ENCODE data around the gene PATZ1.

The PATZ1 gene

DNA sequence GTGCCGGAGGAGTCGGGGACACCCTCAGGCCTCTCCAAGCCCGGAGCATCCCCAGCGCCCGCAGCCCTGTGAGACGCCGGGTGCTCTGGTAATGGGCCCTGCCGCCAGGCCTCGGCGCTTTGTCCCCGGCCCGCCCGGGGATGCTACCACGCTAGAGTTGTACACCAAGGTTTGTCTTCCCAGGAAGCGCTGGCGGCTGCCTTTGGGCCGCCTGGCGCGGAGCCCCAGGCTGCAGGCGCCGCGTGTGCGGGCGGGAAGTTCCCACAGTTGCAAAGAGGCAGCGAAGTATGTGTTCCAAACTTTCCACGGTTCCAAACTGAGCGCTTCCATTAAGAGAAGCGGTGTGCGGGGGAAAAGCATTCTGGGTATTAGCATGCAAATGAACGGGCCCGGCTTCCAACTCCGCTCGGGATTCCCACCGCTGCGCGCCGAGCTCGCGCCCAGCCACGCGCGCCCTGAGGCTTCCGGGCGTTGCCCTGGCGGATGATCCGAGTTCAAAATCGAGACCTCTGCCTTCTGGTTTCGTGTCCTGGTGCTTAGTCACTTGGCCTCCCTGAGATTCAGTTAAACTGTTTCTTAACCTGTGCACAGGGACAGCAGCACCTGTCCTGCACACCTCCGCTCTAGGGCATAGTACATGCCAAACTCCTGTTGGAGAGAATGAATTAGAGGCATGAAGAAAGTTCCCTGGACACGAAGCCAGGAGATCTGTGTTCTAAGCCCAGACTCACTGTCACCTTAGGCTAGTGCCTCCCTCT lies 1.3 kb upstream of the PATZ1 start:
- H3K4me3 Mint-ChIP-seq, result peak overlapping the region; percentile 92
- no peaks in the 10 kb centered on the region for H3K9me3 Mint-ChIP-seq
- DNase-seq, result peak; percentile 83
- H3K36me3 Mint-ChIP-seq (ENCODE audit: low read depth), result peaks cover 37% of the 10 kb centered on the region
- H3K27me3 Mint-ChIP-seq, result no peaks in the 10 kb centered on the region
- H3K27ac Mint-ChIP-seq, result peak overlapping the region; percentile 90
- peaks cover 33% of the 10 kb centered on the region for H3K4me1 Mint-ChIP-seq (ENCODE audit: low read depth)

DNA sequence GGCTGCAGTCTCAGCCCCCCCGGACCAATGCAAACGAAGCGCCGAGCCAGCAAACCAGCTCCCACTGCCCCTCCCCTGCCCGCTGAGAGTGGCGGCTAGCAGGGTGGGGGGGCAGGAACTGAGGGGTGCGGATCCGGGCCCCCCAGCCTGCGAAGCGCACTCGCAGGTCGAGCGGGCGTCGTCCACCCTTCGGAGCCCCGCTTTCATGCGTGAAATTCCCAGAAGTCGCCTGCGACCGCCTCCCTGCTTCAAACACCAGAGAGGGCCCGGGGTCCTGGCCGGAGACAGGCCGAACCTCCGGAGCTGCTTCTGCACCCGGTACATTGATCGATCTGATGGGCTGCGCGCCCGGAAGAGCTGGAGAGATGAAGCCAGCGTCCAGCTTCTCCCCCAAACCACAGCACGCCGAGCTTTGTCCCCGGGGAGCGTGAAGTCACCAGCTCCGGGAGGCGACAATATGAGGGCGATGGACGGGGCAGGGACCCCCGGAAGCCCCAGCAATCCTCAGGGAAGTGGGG lies 646 bp upstream of the PATZ1 start:
- Mint-ChIP-seq H3K4me1 (ENCODE audit: low read depth) (peaks cover 39% of the 10 kb centered on the region), H3K36me3 (ENCODE audit: low read depth) (peaks cover 43% of the 10 kb centered on the region), H3K27me3 (no peaks in the 10 kb centered on the region), H3K4me3 (peak overlapping the region; percentile 92), H3K9me3 (no peaks in the 10 kb centered on the region), H3K27ac (peak overlapping the region; percentile 90)
- peak; percentile 74 for DNase-seq

DNA sequence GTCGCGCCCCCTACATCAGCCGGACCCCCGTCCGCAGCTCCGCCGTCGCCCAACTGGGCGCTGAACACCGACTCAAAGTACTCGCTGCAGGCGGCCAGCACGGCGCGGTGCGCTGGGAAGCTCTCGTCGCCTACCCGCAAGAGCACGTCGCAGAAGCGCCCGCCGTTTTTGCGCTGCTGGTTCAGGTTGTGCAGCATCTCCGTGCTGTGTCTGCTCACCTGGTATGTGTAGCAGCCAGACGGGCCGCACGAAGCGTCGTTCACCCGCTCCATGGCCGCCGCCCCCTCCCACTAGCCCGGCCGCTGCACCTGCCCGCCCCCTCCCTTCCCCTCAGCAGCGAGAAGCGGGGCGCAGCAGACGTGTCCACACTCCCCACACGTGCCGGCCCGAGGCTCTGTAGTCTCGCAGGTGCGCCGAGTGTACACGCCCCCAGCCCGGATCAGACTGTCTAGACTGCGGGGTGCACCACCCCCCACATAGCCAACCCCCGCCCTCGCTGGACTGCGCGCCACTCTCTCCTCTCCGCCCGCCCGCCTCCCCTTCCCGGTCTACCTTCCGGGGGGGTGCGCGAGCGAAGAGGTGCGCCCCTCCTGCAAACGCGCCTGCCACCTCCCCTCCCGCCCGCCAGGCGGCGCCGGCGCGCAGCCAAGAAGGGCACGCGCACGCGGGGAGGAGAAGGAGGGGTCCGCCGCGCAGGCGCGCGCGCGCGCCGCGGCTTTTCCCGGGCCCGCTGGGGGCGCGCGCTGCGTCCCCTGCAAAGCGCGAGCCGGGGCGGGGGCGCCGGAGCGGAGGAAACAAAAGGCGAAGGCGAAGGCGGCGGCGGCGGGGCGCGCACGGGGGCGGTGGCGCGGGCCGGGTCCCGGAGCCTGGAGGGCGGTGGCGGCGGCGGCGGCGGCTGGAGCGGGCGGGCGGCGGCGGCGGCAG lies 553 bp downstream of the PATZ1 start:
- Mint-ChIP-seq H3K4me1 (ENCODE audit: low read depth) (peaks cover 51% of the 10 kb centered on the region), H3K4me3 (peak overlapping the region; percentile 92), H3K9me3 (no peaks in the 10 kb centered on the region), H3K36me3 (ENCODE audit: low read depth) (peaks cover 55% of the 10 kb centered on the region), H3K27me3 (no peaks in the 10 kb centered on the region), H3K27ac (peak overlapping the region; percentile 94)
- peak; percentile 94 for DNase-seq

DNA sequence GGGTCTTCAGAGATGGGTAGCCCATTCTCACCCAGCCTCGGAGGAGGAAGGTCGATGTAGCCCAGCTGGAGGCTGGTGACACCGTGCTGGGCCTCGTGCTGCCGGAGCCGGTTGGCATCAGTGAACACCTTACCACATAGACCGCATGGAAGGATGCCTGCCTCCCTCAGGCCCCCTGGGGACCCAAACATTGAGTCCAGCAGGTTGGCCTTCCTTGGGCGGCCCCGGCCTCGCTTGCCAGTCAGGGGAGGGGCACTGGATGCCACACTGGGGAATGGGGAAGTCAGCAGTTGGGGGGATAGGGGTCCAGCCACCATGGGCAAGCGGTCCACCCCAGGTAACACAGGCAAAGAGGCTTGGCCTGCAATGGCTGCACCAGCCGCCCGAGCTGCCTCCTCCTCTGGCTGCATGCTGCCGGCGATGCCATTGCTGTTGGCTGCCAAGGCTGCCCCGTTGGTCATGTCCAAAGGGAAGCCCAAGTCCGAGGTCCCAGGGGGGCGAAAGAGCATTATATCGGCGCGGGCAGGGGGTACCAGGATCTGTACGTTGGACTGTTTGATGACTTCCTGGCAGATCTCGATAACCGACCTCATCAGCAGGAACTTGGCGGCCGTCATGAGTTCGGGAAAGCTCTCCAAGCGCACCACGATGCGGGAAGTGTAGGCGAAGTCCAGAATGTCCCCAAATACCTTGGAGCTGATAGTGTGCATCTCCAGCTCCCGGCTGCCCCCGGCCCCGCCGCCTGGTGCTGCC lies 1.4 kb downstream of the PATZ1 start:
- Mint-ChIP-seq H3K27me3 (no peaks in the 10 kb centered on the region), H3K36me3 (ENCODE audit: low read depth) (peaks cover 64% of the 10 kb centered on the region), H3K9me3 (no peaks in the 10 kb centered on the region), H3K4me3 (peak overlapping the region; percentile 92), H3K4me1 (ENCODE audit: low read depth) (peaks cover 60% of the 10 kb centered on the region), H3K27ac (peak overlapping the region; percentile 94)
- peak; percentile 69 for DNase-seq

DNA sequence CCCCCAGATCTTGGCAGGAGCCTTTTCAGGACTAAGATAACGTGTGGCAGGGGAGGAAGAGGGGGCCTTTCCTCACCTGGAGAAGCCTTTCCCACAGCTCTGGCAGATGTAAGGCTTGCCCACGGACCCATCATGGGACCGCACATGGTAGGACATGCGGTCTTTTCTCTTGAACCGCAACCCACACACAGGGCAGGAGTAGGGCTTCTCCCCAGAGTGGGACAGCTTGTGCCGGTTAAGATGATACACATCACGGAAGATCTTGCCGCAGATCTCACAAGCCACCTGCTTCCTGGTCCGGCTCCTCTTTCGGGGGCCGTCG lies 1.9 kb downstream of the PATZ1 start:
- H3K4me3 Mint-ChIP-seq, result peak overlapping the region; percentile 92
- no peaks in the 10 kb centered on the region for H3K9me3 Mint-ChIP-seq
- peaks cover 69% of the 10 kb centered on the region for H3K36me3 Mint-ChIP-seq (ENCODE audit: low read depth)
- DNase-seq, result no peak
- H3K27ac Mint-ChIP-seq, result peak overlapping the region; percentile 94
- no peaks in the 10 kb centered on the region for H3K27me3 Mint-ChIP-seq
- peaks cover 65% of the 10 kb centered on the region for H3K4me1 Mint-ChIP-seq (ENCODE audit: low read depth)

DNA sequence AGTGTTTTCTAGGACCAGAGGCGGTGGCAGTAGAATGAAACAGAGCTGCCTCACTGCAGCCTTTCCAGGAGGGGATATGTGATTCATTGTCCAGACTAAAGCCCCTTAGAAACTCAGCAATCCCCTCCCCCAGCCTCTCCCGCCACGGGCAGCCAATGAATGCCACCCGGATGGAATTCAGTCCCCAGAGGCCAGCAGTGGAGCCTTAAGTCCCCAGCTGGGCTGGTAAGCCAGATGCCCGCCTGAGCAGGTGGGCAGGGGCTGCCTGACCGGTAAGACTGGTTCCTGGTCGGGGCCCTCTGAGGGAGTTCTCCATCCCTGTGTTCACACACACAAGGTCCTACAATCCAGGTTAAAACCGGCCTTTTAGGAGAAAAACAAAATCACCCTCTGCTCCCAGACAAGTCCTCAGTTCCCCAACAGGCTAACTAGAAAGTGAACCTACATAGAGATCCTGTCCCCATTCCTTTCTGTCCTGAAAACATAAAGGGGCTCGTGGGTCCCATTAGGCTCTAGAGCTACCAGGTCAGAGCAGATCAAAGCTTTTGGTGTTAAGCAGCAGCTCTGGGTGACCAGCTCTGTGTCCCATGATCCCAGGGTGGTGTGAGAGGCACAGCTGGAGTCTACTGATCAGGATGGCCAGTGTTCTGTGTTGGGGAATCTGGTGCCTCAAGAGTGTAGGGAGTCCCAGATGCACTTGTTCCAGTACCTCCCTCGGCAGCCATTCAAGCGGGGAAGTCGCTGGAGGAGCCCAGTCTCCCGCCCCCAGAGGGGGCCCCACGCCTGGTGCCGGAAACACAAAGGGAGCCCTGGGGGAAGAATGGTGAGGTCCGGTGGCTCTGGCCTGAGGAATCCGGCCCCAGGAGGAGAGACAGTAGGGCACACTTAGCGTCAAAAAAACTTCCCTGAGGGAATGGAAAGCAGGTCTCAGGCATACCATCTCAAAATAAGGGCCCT lies 2.6 kb downstream of the PATZ1 start:
- peak; percentile 64 for DNase-seq
- Mint-ChIP-seq H3K9me3 (no peaks in the 10 kb centered on the region), H3K27ac (peak overlapping the region; percentile 94), H3K27me3 (no peaks in the 10 kb centered on the region), H3K4me3 (peak overlapping the region; percentile 92), H3K4me1 (ENCODE audit: low read depth) (peaks cover 70% of the 10 kb centered on the region), H3K36me3 (ENCODE audit: low read depth) (peaks cover 74% of the 10 kb centered on the region)

DNA sequence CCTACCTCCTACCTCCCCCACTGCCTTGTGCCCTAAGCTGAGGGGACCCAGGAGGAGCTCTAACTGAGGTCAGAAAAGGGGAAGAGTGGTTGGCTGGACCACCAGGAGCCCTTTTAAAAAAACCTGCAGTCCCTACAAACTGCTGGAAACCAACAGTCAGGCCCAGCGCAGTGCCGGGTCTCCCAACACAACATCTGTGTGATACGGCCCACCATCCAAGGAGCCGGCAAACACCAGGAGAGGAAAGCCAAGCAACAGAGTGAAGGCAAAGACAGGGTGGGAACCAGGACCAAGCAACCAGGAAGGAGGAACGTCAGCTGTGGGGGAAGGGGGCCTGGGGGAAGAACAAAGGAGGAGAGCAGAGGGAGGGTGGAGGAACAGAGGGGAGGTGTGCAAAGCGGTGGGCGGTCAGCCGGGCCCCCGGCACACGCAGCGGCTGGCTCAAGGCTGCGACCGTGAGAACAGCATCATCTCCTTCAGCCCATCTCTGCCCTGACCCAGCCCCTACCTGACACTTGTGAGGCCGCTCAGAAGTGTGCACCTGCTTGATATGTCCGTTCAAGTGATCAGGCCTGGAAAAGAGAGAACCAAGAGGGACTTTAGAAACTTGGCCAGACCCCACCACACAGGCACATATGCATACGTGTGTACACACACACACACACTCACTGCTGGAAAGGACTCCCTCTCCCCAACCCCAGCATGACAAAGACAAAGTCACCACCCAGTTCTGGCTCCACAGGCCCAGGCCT lies 3.6 kb downstream of the PATZ1 start:
- Mint-ChIP-seq H3K4me1 (ENCODE audit: low read depth) (peaks cover 75% of the 10 kb centered on the region), H3K9me3 (no peaks in the 10 kb centered on the region), H3K36me3 (ENCODE audit: low read depth) (peaks cover 82% of the 10 kb centered on the region), H3K27ac (peak overlapping the region; percentile 94), H3K27me3 (no peaks in the 10 kb centered on the region), H3K4me3 (peak overlapping the region; percentile 92)
- DNase-seq, result no peak

DNA sequence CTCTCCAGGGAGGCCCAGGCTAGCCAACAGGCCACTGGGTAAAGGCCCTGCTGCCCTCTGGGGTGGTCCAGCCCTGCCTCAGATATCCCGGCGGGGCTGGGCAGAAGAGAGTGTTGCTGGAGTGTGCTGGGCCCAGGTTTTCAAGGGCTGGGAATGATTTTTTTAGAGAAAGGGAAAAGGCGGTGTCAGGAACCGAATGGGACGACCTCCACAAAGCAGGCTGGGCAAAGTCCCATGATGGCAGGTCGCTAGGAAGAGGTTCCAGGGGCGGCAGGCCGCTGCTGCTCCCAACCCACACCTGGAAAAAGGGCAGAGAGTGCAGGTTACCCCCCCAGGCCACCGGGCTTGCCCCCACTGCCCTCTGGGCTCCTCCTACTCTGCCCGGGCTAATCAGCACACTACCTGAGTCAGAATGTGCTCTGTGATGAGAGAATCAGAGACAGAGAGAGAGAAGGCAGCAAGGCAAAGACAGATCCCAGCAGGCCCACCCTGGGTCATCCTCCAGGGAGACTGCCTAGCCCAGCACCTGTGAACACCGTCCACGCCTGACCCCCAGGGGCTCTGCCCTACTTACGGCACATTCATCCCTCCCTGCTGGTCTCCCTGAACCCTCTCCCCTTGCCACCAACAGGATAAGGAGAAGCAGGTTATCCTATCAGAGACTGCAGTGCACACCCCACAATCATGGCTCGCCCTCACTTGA lies 4.6 kb downstream of the PATZ1 start:
- Mint-ChIP-seq H3K9me3 (no peaks in the 10 kb centered on the region), H3K4me1 (ENCODE audit: low read depth) (peaks cover 80% of the 10 kb centered on the region), H3K36me3 (ENCODE audit: low read depth) (peaks cover 88% of the 10 kb centered on the region), H3K27me3 (no peaks in the 10 kb centered on the region), H3K4me3 (peak overlapping the region; percentile 92), H3K27ac (peak overlapping the region; percentile 94)
- no peak for DNase-seq

DNA sequence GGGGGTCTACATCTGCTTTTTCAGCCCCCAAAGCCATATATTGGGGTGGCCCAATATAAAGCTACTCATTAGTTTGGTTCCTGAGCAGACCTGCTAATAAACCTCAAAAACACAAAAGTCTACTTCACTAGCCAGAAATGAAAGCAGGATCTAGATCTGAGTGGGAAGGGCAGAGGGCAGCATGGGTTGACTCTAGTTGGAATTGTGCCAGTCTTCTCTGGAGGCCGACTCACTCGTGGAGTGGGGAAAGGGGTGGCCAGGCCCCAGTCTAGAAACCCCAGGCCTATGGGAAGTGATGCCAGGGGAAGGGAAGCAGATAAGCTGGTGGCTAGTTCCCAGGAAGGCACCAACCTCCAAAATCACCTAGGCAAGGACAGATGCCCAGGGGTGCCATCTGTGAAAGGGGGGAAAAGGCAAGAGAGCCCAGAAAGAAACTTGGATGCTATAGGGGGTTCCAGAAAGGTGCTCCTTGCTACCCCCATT lies 5.3 kb downstream of the PATZ1 start:
- peak overlapping the region; percentile 88 for H3K27ac Mint-ChIP-seq
- peaks cover 84% of the 10 kb centered on the region for H3K4me1 Mint-ChIP-seq (ENCODE audit: low read depth)
- H3K36me3 Mint-ChIP-seq (ENCODE audit: low read depth), result peaks cover 94% of the 10 kb centered on the region
- no peaks in the 10 kb centered on the region for H3K9me3 Mint-ChIP-seq
- no peaks in the 10 kb centered on the region for H3K27me3 Mint-ChIP-seq
- no peak overlapping the region for H3K4me3 Mint-ChIP-seq
- DNase-seq, result no peak

DNA sequence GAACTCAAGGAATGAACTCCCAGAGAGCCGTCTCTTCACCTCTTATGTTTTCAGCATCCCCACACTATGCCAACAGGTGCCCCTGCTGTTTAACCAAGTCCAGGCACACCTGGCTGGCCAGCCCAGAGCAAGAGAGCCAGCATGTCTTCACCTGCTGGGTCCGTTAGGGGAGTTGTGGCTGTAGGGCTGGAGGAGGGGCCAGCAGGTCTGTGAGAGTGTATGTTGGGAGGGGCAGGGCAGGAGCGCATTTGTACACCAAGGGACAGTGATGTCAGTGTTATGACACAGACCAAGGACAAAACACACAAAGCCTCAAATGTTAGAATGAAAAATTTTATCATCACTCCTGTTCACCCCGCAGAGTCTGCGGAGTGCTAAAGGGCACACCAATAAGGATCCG lies 5.8 kb downstream of the PATZ1 start:
- Mint-ChIP-seq H3K4me1 (ENCODE audit: low read depth) (peaks cover 85% of the 10 kb centered on the region), H3K27me3 (no peaks in the 10 kb centered on the region), H3K36me3 (ENCODE audit: low read depth) (peaks cover 96% of the 10 kb centered on the region), H3K9me3 (no peaks in the 10 kb centered on the region), H3K4me3 (no peak overlapping the region), H3K27ac (peak overlapping the region; percentile 88)
- DNase-seq, result no peak

DNA sequence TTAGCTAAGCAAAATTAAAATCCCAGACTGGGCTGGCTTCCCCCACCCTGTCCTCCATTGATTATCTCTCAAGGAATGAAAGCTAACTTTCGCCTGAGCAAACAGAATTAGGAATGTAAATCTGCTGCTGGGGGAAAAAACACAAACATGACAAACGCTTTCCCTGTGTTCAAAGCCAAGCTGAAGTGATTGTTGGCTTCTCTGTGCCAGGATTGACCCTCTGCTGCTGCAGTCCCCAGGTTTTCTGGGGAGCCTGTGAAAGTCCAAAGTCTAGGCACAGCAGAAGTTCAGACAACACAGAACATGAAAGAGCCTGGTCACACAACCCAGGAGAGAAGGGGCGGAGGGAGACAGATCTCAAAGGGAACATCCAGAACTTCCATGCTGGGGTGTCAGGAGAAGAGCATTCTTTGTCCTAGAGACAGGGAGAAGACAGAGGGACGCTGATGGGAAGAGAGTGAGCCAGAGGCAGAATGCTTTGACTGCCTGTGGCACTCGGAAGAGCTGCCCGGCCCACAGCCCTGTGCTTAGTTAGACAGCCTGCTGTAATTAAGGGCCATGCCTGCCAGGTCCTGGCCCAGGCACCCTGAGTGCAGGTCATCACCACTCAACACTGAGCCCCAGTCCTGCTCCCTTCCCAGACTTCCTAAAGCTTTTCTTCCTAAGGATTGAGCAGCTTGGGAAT lies 6.9 kb downstream of the PATZ1 start:
- no peak for DNase-seq
- H3K4me1 Mint-ChIP-seq (ENCODE audit: low read depth), result peaks cover 86% of the 10 kb centered on the region
- no peaks in the 10 kb centered on the region for H3K9me3 Mint-ChIP-seq
- H3K36me3 Mint-ChIP-seq (ENCODE audit: low read depth), result peaks cover 96% of the 10 kb centered on the region
- H3K4me3 Mint-ChIP-seq, result no peak overlapping the region
- peak overlapping the region; percentile 88 for H3K27ac Mint-ChIP-seq
- no peaks in the 10 kb centered on the region for H3K27me3 Mint-ChIP-seq

DNA sequence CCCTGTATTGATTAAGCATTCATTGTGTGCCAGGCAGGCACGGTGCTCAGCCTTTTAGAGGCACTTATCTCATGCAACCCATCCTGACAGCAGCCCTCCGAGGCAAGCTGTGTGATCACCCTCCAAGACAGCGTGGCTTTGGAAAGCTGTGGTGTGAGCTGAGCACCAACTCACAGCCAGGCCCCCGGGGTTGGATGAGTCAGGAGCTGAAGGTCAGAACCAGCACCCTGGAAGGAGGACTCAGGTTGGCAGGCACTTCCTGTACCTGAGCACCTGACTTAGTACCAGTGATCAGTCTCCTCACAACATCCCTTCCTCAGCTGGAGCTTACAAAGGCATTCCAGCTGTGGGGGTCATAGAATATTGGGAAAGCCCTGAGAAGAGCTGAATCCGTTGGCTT lies 9.0 kb downstream of the PATZ1 start:
- Mint-ChIP-seq H3K27me3 (no peaks in the 10 kb centered on the region), H3K4me1 (ENCODE audit: low read depth) (peaks cover 77% of the 10 kb centered on the region), H3K36me3 (ENCODE audit: low read depth) (peaks cover 96% of the 10 kb centered on the region), H3K27ac (peak overlapping the region; percentile 86), H3K4me3 (no peak overlapping the region), H3K9me3 (no peaks in the 10 kb centered on the region)
- DNase-seq, result no peak

All from activated T-cell treated with anti-CD3 and anti-CD28 coated beads, Interleukin-2, amount 50 U/mL, for 24 hours (primary cell).